Kidney (tissue), 14 donors: ENCODE data around the gene MMP2. TPM values are rescaled to one million over a fixed set of nuclear protein-coding genes. Genes with fewer than 3 reads are reported as not detected.

Source experiments
- DNase-seq, 5 donors: peaks; one replicate each; pipeline ENCODE4 v3.0.0-alpha.2; 2013 to 2020
- FAIRE-seq: peaks from 2 replicates; lab custom pipeline; 2012; peaks lifted over from hg19 to GRCh38; lab: Jason Lieb, UNC
- H3K27ac ChIP-seq, 2 donors: one replicate each; pipeline ENCODE4 v1.7.0; 2013; ENCODE audit warnings: low read depth in 2 of 2, low read length in 2 of 2, inconsistent platforms in 1 of 2
- H3K27me3 ChIP-seq: one replicate; pipeline ENCODE4 v1.7.1; 2013; ENCODE audit warnings: low read length, inconsistent platforms; ENCODE audit not compliant: control insufficient read depth, insufficient read depth
- H3K36me3 ChIP-seq, 3 donors: one replicate each; pipeline versions ENCODE4 v1.7.0 to v1.7.1; 2013; ENCODE audit warnings: low read length in 3 of 3, control low read depth in 1 of 3, inconsistent platforms in 1 of 3; ENCODE audit not compliant: insufficient read depth in 3 of 3, control insufficient read depth in 2 of 3
- H3K4me1 ChIP-seq, 3 donors: one replicate each; pipeline versions ENCODE4 v1.7.0 to v1.7.1; 2013; ENCODE audit warnings: low read length in 3 of 3, inconsistent platforms in 1 of 3, low read depth in 1 of 3; ENCODE audit not compliant: control insufficient read depth in 2 of 3, insufficient read depth in 2 of 3
- H3K4me3 ChIP-seq, 3 donors: one replicate each; pipeline versions ENCODE4 v1.7.0 to v1.8.1; 2013; ENCODE audit warnings: low read length in 3 of 3, control low read depth in 1 of 3, inconsistent platforms in 1 of 3
- H3K9ac ChIP-seq, 3 donors: one replicate each; pipeline versions ENCODE4 v1.7.0 to v1.7.1; 2013; ENCODE audit warnings: low read length in 3 of 3, control low read depth in 1 of 3, inconsistent platforms in 1 of 3
- H3K9me3 ChIP-seq, 3 donors: one replicate each; pipeline versions ENCODE4 v1.7.0 to v1.7.1; 2013; ENCODE audit warnings: low read length in 3 of 3, control low read depth in 1 of 3, inconsistent platforms in 1 of 3; ENCODE audit not compliant: control insufficient read depth in 2 of 3, insufficient read depth in 1 of 3
- intact Hi-C: fragments of 100-400 bp; cut with DNase I; formaldehyde crosslinking; loops from one replicate; pipeline ENCODE4 v1.11.1; 2022
- polyA plus RNA-seq: library from polyadenylated mRNA; stranded (reverse); fragments of 350-450 nt; fragmentation: Illumina TruSeq; extraction: RNeasy Lipid Tissue Mini Kit (QIAGEN cat#74804); gene quantifications from one replicate; pipeline ENCODE4 v1.2.3, GENCODE V29; 2014; ENCODE audit warnings: low read depth, low replicate concordance; ENCODE audit not compliant: insufficient read depth
- total RNA-seq: library from RNA; stranded (reverse); fragmentation: NEBNext Ultra II Directional; extraction: Animal tissue kit (Norgen Biotek cat#: 25700); gene quantifications from one replicate; pipeline ENCODE4 v1.2.1, GENCODE V29; 2021
- TF ChIP-seq, protein P1 (sequence below): IDR thresholded peaks from 3 replicates; pipeline ENCODE4 v1.5.1; 2012; ENCODE audit warnings: mild to moderate bottlenecking, moderate library complexity, borderline replicate concordance; ENCODE audit not compliant: insufficient read depth; ENCODE audit errors: extremely low read depth
- donor health status: control.
- donor health status: control.
- donor health status: control.
- donor health status: control.
- donor health status: control.
- donor health status: DM: yes; HTN: yes; CAD: no.
- donor health status: Normal renal cell carcinoma (clear cell type).

The MMP2 gene
- total and polyA plus RNA-seq, 2 donors from 2014 or later = 44.3 to 101 TPM

DNA sequence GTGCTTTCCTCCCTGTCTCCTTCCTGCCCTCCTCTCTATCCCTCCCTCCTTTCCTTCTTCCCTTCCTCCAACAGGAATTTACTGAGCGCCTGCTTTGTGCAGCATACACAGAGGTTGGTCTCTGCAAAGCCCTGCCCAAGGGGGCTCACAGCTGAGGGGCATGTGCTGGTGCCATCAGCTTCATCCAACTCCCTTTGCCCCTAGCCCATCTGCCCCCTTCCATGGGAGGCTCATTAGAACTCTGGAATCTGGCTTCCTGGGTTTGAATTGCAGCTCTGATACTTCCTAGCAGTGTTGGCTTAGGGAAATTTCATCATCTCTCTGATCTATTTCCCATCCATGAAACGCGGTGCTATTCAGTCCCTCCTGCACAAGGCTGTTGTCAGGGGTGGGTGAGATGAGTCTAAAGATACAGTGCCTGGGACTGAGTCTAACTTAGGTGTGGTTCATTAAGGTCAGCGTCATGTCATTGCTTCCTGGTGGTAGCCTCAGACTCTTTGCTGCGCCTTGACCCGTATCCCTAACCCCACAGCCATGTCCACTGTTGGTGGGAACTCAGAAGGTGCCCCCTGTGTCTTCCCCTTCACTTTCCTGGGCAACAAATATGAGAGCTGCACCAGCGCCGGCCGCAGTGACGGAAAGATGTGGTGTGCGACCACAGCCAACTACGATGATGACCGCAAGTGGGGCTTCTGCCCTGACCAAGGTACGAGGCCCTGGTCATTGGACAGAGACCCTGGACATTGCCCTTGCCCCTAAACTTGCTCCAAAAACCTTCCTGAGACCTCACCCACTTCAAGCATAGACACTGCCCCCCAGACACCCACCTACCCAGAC, 10.3 kb downstream of the MMP2 start:
- intact Hi-C loops = no loop called here
- no peak for FAIRE-seq
- no peaks in the 10 kb centered on the region for H3K4me1 ChIP-seq
- H3K4me3 ChIP-seq = no peak overlapping the region
- no peak overlapping the region for H3K27ac ChIP-seq
- no peak overlapping the region for H3K9ac ChIP-seq
- DNase-seq = no peak
- no peaks in the 10 kb centered on the region for H3K9me3 ChIP-seq
- TF ChIP-seq, protein P1, sequence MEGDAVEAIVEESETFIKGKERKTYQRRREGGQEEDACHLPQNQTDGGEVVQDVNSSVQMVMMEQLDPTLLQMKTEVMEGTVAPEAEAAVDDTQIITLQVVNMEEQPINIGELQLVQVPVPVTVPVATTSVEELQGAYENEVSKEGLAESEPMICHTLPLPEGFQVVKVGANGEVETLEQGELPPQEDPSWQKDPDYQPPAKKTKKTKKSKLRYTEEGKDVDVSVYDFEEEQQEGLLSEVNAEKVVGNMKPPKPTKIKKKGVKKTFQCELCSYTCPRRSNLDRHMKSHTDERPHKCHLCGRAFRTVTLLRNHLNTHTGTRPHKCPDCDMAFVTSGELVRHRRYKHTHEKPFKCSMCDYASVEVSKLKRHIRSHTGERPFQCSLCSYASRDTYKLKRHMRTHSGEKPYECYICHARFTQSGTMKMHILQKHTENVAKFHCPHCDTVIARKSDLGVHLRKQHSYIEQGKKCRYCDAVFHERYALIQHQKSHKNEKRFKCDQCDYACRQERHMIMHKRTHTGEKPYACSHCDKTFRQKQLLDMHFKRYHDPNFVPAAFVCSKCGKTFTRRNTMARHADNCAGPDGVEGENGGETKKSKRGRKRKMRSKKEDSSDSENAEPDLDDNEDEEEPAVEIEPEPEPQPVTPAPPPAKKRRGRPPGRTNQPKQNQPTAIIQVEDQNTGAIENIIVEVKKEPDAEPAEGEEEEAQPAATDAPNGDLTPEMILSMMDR = no peak
- peaks cover 0 to 3% (median 0%) of the 10 kb centered on the region in 3 donors for H3K36me3 ChIP-seq
- no peaks in the 10 kb centered on the region for H3K27me3 ChIP-seq

DNA sequence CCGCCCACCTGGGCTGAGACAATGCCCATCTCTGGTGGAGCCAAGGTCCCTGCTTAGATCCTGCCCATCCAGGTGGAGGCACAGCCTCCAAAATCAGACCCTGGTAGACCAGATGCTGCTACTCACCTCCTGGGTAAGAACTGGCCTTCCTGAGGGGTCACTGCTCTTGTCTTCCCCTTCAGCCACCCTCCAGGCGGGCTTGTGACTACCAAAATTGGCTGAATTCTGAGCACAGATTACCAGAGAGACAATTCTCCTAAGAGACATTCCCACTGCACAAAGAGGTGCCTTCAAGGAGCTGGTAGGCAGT, 10.9 kb downstream of the MMP2 start:
- no peaks in the 10 kb centered on the region for H3K36me3 ChIP-seq
- H3K4me3 ChIP-seq = no peak overlapping the region
- H3K27me3 ChIP-seq = no peaks in the 10 kb centered on the region
- no peak overlapping the region for H3K27ac ChIP-seq
- no peaks in the 10 kb centered on the region for H3K9me3 ChIP-seq
- TF ChIP-seq, protein P1 = no peak
- peak in 1 of 5 donors; percentile 11 for DNase-seq
- no peak overlapping the region for H3K9ac ChIP-seq
- no peak for FAIRE-seq
- intact Hi-C loops = no loop called here
- H3K4me1 ChIP-seq = peaks cover 0 to 5% (median 4%) of the 10 kb centered on the region in 3 donors

DNA sequence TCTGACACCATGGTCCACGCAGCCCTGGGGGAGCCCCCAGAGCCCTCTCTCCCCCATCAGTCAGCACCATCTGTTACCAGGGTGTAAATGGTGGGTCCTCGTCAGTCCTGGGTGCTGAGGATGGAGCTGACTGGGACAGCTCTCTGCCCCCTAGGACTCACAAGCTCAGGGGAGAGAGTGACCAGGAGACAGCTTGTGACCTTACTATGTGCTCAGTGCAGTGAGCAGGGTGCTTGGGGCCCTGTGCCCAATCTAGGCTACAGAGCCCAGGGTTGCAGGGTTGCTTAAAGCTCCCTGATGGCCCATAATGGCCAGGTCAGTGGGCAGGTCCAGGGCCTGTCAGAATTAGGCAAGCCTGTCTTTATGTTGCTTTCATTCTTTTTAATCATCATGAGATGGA, 11.3 kb downstream of the MMP2 start:
- Histone ChIP-seq H3K4me1 (peaks cover 0 to 9% (median 5%) of the 10 kb centered on the region in 3 donors), H3K4me3 (no peak overlapping the region), H3K27ac (no peak overlapping the region), H3K36me3 (no peaks in the 10 kb centered on the region), H3K9me3 (no peaks in the 10 kb centered on the region), H3K27me3 (no peaks in the 10 kb centered on the region), H3K9ac (no peak overlapping the region)
- DNase-seq (peak in 1 of 5 donors; percentile 13), FAIRE-seq (no peak)
- intact Hi-C loops = no loop called here
- TF ChIP-seq, protein P1 = no peak
